Suprapubic skin (tissue), 3 donors: Measurements from ENCODE around the gene PTPN21.

Source experiments
- CTCF ChIP-seq, 2 donors: fragments of 200-600 bp in 1 of 2; fragments of 450-650 bp in 1 of 2; sonication (generic) in 1 of 2; IDR thresholded peaks; one replicate each; pipeline ENCODE4 v1.5.1; 2016 to 2019; ENCODE audit warnings: antibody characterized with exemption in 2 of 2, mild to moderate bottlenecking in 1 of 2, moderate library complexity in 1 of 2
- POLR2A ChIP-seq, 2 donors: fragments of 450-650 bp; IDR thresholded peaks; one replicate each; pipeline ENCODE4 v1.6.1; 2017; ENCODE audit warnings: antibody characterized with exemption in 2 of 2, mild to moderate bottlenecking in 2 of 2, moderate library complexity in 2 of 2

- no peak for TF ChIP-seq CTCF (IDR thresholded peaks at IDR 0.05)
- TF ChIP-seq POLR2A (IDR thresholded peaks at IDR 0.05) = no peak
Measured at GRCh38 chr14:88597038-88597437, 42.2 kb upstream of the PTPN21 start.
